Heart left ventricle (tissue), 13 donors: Measurements from ENCODE around the gene SNUPN.

ENCODE experiments used
- POLR2A ChIP-seq, 2 donors: fragments of 450-650 bp; IDR thresholded peaks; one replicate each; pipeline ENCODE4 v1.6.1; 2017; ENCODE audit warnings: antibody characterized with exemption in 2 of 2, mild to moderate bottlenecking in 2 of 2, moderate library complexity in 2 of 2
- TF ChIP-seq, protein P1 (sequence below), 12 donors: fragments of 200-600 bp; sonication (generic) in 4 of 12; IDR thresholded peaks; one replicate each; pipeline versions ENCODE4 v1.5.0 to v1.8.0; 2018 to 2022; ENCODE audit warnings: antibody characterized with exemption in 12 of 12, mild to moderate bottlenecking in 5 of 12
- donor health status: ischemic (EF 13 %, LVEDD 7.1; RV severe dilation, severe dysfunction).
- donor health status: DM: no; HTN: yes; CAD: no.
- donor health status: DM: no; HTN: no; CAD: no.
- donor health status: ischemic (EF 25% LVEDD 6.9; RV normal size, moderate dysfunction).
- donor health status: ischemic (EF 25% LVEDD 5.7; RV mildly dilated, moderate dysfunction).
- donor health status: ischemic (EF 35%, LVEDD 5.7; RV mildly dilated, moderate dysfunction).
- donor health status: nonischemic (EF 11% LVEDD 7.7; RV severe dilation, severe dysfunction).
- donor health status: DM: yes; HTN: yes; CAD: no.
- donor health status: PGD.
- donor health status: ischemic (EF 29% LVEDD 5.4; RV normal size, mild dysfunction).
- donor health status: nonischemic (EF 23%, LVEDD 6.1; RV moderate dilation, normal function).

DNA sequence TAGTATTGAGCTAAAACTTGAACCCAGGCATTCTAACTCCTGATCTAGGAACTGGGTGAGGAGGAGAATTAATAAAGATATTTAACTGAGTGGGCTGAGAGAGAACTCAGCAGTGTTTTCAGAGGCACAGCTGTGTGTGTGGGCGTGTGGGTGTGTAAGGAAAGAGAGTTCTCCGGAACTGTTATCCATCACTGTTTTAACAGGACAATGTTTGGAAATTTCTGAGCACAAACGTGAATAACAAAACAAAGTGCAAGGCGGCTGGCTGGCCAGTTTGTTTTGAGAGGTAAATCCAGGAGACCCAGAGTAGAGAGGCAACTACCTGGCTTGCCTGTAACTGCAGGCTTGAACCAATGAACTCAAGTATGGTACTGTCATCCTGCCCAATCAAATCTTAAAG, 41.4 kb downstream of the SNUPN start:
- TF ChIP-seq, protein P1, sequence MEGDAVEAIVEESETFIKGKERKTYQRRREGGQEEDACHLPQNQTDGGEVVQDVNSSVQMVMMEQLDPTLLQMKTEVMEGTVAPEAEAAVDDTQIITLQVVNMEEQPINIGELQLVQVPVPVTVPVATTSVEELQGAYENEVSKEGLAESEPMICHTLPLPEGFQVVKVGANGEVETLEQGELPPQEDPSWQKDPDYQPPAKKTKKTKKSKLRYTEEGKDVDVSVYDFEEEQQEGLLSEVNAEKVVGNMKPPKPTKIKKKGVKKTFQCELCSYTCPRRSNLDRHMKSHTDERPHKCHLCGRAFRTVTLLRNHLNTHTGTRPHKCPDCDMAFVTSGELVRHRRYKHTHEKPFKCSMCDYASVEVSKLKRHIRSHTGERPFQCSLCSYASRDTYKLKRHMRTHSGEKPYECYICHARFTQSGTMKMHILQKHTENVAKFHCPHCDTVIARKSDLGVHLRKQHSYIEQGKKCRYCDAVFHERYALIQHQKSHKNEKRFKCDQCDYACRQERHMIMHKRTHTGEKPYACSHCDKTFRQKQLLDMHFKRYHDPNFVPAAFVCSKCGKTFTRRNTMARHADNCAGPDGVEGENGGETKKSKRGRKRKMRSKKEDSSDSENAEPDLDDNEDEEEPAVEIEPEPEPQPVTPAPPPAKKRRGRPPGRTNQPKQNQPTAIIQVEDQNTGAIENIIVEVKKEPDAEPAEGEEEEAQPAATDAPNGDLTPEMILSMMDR (IDR thresholded peaks at IDR 0.05), result no peak
- no peak for TF ChIP-seq POLR2A (IDR thresholded peaks at IDR 0.05)
